NT2/D1 (cell line): ENCODE results near the gene FAM234B.
A peak's percentile ranks its signal among the peaks of the same experiment; 100 is the strongest.

ENCODE experiments used
- DNase-seq: peaks from one replicate; pipeline ENCODE4 v3.0.0-alpha.2; 2011; ENCODE audit warnings: low read depth, low spot score
- H3K27me3 ChIP-seq: 2 replicates; pipeline ENCODE4 v1.6.0; 2011; ENCODE audit warnings: mild to moderate bottlenecking; ENCODE audit not compliant: insufficient read length, insufficient read depth
- H3K36me3 ChIP-seq: 2 replicates; pipeline ENCODE4 v1.6.1; 2011; ENCODE audit warnings: mild to moderate bottlenecking, low read length, mixed read lengths; ENCODE audit not compliant: insufficient read depth, insufficient read length
- H3K4me1 ChIP-seq: 2 replicates; pipeline ENCODE4 v1.5.1; 2011; ENCODE audit not compliant: insufficient read depth, insufficient read length
- H3K4me3 ChIP-seq: 2 replicates; pipeline ENCODE4 v1.5.1; 2011; ENCODE audit warnings: low read depth; ENCODE audit not compliant: insufficient read length
- H3K9ac ChIP-seq: 2 replicates; pipeline ENCODE4 v1.6.0; 2011; ENCODE audit warnings: low read depth; ENCODE audit not compliant: insufficient read length
- H3K9me3 ChIP-seq: 2 replicates; pipeline ENCODE4 v1.5.1; 2011; ENCODE audit warnings: mild to moderate bottlenecking, low read length; ENCODE audit not compliant: insufficient read depth
- SUZ12 ChIP-seq: IDR thresholded peaks from 2 replicates; pipeline ENCODE4 v1.6.1; 2011; ENCODE audit not compliant: insufficient read length, insufficient read depth; ENCODE audit errors: extremely low read depth
- YY1 ChIP-seq: IDR thresholded peaks from 2 replicates; pipeline ENCODE4 v1.6.1; 2011; ENCODE audit not compliant: insufficient read length, insufficient read depth
- ZNF274 ChIP-seq: IDR thresholded peaks from 2 replicates; pipeline ENCODE4 v1.6.1; 2011; ENCODE audit warnings: mild to moderate bottlenecking, low read depth, low read length

The FAM234B gene

GRCh38 chr12:12999271-12999958 lies 44.8 kb upstream of the FAM234B start:
- Histone ChIP-seq H3K9me3 (no peaks in the 10 kb centered on the region), H3K27me3 (peaks cover 22% of the 10 kb centered on the region), H3K36me3 (peaks cover 12% of the 10 kb centered on the region), H3K4me1 (no peaks in the 10 kb centered on the region), H3K9ac (peak overlapping the region; percentile 92), H3K4me3 (peak overlapping the region; percentile 86)
- peak; percentile 72 for DNase-seq
- TF ChIP-seq YY1 (no peak), ZNF274 (no peak), SUZ12 (no peak)

GRCh38 chr12:12999959-13000615 lies 44.1 kb upstream of the FAM234B start, which contains the start of gene HEBP1:
HEBP1 (minus strand) TSS chr12:13000265; CDS start chr12:13000114, 151 bp downstream.
- no peaks in the 10 kb centered on the region for H3K4me1 ChIP-seq
- peak within 1 kb of the TSS; percentile 86 for H3K4me3 ChIP-seq
- H3K27me3 ChIP-seq: peaks cover 22% of the 10 kb centered on the region
- peak within 1 kb of the TSS; percentile 92 for H3K9ac ChIP-seq
- H3K36me3 ChIP-seq: peaks cover 12% of the 10 kb centered on the region
- peak; percentile 98 for DNase-seq
- no peaks in the 10 kb centered on the region for H3K9me3 ChIP-seq
- TF ChIP-seq ZNF274: no peak
- no peak for TF ChIP-seq YY1
- TF ChIP-seq SUZ12: no peak

- Histone ChIP-seq H3K4me3 (peak overlapping the region; percentile 67), H3K36me3 (peaks cover 12% of the 10 kb centered on the region), H3K4me1 (no peaks in the 10 kb centered on the region), H3K9me3 (no peaks in the 10 kb centered on the region), H3K27me3 (peaks cover 22% of the 10 kb centered on the region), H3K9ac (peak overlapping the region; percentile 88)
- TF ChIP-seq SUZ12: no peak
- no peak for TF ChIP-seq YY1
- TF ChIP-seq ZNF274: no peak
- peak; percentile 65 for DNase-seq
Measured at GRCh38 chr12:13000616-13000924, 43.6 kb upstream of the FAM234B start.

- no peak for TF ChIP-seq SUZ12
- TF ChIP-seq ZNF274: no peak
- TF ChIP-seq YY1: no peak
- H3K36me3 ChIP-seq: peaks cover 12% of the 10 kb centered on the region
- peak; percentile 73 for DNase-seq
- H3K9ac ChIP-seq: peak overlapping the region; percentile 88
- no peaks in the 10 kb centered on the region for H3K4me1 ChIP-seq
- peaks cover 22% of the 10 kb centered on the region for H3K27me3 ChIP-seq
- no peaks in the 10 kb centered on the region for H3K9me3 ChIP-seq
- H3K4me3 ChIP-seq: peak overlapping the region; percentile 67
Measured at GRCh38 chr12:13000925-13001774, 43.0 kb upstream of the FAM234B start.

- TF ChIP-seq ZNF274 (no peak), SUZ12 (peak; percentile 17)
- peaks cover 10% of the 10 kb centered on the region for H3K36me3 ChIP-seq
- no peaks in the 10 kb centered on the region for H3K4me1 ChIP-seq
- no peaks in the 10 kb centered on the region for H3K9me3 ChIP-seq
- peak overlapping the region; percentile 47 for H3K4me3 ChIP-seq
- DNase-seq: no peak
- peak overlapping the region; percentile 65 for H3K9ac ChIP-seq
- peaks cover 22% of the 10 kb centered on the region for H3K27me3 ChIP-seq
Measured at GRCh38 chr12:13001775-13002040, 42.5 kb upstream of the FAM234B start.

GRCh38 chr12:13002301-13003097 lies 41.7 kb upstream of the FAM234B start:
- Histone ChIP-seq H3K27me3 (peaks cover 22% of the 10 kb centered on the region), H3K4me1 (no peaks in the 10 kb centered on the region), H3K9ac (no peak overlapping the region), H3K36me3 (peaks cover 4% of the 10 kb centered on the region), H3K9me3 (no peaks in the 10 kb centered on the region), H3K4me3 (no peak overlapping the region)
- no peak for DNase-seq
- no peak for TF ChIP-seq SUZ12
- no peak for TF ChIP-seq ZNF274
- no peak for TF ChIP-seq YY1
